ENCODE results near the gene SHB. TPM values are rescaled to one million over a fixed set of nuclear protein-coding genes. Genes with fewer than 3 reads are reported as not detected.

SHB gene
- total RNA-seq, 1 donor from 2014 or later = 0.61 TPM

DNA sequence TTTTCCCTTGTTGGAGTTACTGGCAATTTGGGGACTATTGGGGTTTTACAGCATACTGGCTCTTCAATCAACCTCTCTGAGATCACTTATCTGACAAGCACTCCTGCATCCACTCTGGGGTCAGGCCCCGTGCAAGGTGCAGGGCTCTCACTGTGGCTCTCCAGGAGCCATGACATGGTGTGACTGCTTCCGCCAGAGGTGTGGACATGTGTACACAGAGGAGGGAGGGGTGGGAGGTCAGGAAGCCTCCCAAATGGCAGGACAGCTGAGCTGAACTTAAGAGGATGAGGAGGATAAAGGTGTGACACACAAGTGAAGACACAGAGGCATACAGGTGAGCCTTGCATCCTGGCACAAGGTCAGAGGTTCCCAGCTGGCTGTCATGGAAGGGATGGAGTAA lies 24.3 kb downstream of the SHB start:
- intact Hi-C loops (cut with micrococcal nuclease) = no loop called here

DNA sequence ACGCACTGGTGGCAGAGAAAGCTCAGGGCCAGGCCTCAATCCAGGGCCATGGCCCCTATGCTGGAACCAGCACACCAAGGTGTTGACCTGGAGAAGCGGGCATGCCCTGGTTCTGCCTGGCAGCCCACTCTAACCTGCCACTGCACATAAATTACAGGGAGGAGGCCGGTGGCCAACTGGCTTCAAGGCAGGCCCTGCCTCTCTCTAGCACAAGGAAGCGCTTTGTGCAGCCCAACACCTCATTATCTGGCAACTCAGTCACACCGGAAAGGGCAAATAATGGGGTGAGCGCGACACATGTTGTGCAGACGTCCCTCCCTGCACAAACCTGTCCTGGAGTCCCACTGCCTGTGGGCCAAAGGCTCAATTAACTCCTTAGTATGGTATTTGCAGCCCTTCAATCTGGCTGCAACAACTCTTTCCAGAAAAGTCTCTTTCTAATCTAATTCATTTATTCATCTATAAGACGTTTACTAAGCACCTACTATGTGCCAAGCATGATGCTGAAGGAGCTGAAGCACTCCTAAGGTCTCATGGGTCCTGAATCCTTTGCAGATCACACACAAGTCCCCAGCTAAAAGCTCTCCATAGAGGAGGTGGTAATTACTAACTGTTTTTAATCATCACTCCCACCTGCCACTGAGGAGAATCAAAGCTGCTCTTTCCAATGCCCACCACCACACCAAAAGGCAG lies 24.9 kb downstream of the SHB start:
- intact Hi-C loops (cut with micrococcal nuclease) = no loop called here

DNA sequence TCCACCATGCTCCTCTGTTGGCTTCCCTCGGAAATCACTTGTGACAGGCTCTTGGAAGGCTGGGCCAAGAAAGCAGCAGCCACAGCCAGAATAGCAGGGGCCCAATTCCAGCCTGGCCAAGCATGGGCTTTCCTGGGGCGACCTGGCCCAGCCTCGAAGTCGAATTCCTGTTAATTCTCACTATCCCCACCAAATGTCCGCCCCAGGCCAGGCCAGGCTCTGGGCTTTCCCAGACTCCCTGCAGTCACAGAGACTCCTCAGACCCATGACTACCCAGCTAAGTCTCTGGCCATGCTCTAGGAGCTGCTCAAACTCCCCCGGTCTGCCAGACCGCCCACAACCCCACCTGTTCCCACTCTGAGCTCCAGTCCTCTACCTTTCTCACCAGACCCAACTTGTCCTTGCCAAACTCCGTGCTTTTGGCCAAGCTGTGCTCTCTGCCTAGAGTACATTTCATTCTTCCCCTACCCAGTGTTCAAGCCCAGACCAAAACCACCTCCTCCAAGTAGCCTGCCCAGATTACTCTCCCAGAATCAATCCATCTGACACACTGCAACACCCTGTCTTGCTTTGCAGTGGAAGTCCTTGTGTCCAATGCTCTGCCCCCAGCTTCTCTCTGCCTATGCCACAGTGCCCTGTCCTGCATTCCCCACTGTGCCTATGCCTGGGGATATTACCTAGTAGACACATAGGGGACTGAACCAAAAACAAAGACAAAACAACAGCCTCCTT lies 26.2 kb downstream of the SHB start:
- intact Hi-C loops (cut with micrococcal nuclease) = no loop called here

DNA sequence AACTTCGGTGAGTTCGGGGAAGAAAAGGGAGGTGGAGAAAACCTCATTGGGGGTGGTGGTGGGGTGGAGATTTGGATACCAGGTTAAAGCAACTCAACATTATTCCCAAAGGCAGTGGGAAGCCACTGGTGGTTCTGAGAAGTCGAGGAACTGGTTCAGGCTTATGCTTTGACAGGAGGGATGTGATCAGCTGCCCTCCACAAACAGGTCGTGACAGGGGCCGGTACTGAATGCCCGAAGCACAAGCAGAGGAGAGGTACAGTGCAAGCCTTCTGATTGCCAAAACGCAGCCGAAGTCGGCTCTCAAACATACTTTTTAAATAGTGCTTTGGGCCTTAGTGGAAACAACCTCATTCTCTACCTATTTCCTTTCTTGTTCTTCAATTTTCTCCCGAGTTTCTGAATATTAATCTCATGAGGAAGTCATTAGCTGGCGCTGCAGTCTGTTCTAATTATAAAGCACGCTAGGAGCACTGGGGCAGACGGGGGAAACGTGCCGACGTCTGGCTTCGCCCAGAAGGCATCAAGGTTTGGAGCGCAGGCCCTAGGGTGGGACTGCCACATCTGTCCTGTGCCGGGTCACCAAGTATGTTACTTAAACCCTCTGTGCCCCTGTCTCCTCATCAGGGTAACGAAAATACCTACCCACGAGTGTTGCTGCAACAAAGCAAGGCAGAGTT lies 27.3 kb downstream of the SHB start:
- intact Hi-C loops (cut with micrococcal nuclease) = no loop called here

DNA sequence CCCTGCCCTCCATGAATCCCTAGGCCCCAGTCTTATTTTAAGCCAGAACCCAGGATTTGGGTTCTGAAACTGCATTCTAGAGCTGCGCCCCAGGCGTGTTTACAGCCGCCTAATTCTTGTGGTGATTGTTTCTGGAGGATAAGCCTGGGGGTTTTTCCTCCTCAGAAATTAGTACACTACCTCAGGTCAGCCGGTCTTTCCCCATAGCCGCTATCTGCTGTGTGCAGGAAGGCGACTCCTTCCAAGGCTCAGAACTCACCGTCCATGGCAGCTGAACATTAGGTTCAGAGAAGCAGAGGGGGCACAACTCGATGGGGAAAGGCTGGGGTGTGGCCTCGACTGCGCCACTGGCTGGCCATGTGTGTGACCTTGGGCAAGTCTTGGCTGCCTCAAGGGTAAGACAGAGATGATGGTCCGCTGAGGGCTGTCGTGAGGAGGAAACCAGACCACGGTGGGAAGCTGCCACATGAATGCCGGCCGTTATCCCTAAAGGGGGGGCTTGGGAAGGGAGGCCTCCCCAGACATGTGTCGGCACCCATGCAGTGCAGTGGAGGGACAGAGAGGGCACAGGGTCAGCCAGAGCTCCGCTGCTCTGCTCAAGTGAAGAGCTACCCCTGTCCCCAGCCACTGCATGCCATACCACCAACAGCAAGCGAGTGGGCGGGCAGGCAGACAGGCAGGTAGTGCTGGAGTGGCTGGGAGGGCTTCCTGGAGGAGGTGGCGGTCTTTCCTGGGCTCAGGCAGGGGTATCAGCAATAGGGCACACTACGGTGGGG lies 28.9 kb downstream of the SHB start:
- intact Hi-C loops (cut with micrococcal nuclease) = no loop called here

DNA sequence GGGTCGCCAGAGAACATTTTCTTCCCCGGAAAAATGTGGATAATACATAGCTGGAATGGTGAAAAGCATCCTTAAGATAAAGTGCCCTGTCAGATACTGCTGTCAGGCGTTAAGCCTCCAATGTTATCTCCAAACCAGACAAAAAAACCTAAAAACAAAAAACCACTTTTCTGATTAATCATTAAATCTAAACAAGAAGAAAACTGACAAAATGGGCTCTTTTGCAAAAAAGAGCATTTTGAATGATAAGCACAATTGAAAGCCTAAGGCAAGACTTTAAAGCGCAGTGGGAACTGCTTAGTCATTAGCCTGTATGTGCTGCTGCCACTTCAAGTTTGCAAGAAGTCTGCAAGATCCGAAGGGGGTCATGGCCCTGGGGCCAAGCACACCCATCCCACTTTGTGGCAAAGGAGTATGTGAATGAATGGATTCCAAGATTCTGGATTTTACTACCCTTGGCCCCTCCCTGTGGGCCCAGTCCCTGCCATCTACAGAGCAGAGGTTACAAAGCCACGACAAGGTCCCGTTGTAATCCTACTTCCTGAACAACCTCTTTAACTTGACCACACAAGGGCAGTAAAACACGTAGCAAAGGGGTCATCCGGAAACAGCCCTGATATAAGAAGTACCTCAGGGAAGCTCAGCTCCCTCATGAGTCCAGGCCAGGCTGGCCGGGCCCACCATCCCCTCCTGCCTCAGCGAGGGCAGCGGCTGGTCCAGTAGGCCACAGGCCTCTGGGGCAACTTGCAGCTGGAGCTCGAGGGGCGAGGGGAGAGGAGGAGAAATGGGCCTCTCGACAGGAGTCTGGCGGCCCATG lies 29.7 kb downstream of the SHB start:
- intact Hi-C loops (cut with micrococcal nuclease) = no loop called here

DNA sequence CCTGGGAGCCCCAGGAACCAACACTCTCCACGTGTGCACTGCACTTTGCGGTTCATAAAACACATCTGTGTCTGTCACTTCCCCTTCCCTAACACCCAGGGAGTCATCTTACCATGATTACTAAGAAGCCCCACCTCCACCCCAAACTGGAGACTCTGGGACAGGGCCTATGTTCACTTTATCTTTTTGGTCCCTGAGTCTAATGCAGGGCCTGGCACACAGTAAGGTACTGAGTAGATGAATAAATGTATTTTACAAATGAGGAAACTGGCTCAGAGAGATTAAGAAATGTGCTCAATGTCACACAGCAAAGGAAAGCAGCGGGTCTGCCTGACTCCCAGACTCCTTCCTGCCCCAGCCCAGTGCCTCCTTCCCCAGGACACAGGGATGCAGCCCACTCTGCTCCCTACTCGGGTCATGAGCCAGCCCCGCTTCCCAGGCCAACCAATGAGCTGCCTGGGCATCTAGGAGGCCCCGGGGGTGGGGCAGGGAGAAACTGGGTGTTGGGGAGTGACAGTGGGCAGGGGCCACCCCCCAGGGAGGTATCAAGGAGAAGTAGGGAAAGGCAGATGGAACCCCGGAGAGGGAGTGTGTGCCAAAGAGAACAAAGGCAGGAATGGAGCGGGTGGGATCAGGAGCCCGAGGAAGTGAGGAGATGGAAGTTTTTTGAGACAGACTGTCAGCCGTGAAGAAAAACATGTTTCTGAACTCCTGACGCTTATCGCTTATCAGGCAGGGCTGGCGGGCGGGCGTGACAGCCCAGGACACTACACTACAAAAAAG lies 30.5 kb downstream of the SHB start:
- intact Hi-C loops (cut with micrococcal nuclease) = no loop called here

DNA sequence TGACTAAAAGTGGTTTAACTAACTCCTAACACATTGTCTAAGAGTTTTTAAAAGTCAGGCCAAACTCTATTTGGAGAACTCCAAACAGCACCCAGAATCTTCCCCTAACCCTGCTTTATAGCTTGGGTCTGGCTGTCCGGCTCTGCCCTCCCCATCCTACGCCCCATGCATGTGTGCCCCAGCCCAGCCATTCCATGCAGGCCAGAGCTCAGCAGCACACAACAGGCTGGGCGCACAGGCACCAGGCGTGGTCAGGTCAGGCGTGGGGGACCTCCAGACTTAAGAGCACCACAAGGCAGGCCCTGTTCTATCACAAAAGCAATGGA lies 31.1 kb downstream of the SHB start:
- intact Hi-C loops (cut with micrococcal nuclease) = no loop called here

DNA sequence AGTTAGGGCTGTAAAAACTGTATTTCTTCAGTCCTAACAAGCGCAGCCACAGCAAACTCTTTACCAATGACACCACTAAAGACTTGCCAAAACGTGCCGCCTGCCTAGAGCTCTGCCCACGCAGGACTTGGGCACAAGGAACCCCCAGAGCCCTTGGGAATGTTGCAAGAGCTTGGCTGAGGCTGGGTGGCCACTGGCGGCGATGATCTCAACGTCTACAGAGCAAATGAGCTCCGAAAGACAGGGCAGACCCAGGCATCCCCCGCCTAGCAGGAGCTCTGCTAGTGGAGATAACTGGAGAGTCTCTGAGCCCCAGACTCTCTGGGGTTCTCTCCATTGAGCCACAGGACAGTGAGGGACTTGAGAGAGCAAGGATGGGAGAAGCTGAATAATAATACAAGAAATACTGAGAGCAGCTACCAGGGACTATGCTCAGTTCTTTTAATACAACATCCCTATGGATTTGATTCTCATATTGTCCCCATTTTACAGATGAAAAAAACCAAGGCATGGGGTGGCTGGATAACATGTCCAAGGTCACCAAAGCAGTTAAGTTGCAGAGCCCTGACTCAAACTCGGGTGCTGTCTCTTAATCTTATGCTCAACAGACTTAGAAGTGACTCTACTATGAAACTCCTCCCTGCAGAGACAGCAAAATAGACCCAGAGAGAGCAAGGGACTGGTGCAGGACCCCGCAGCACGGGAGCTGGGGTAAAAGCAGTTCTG lies 32.5 kb downstream of the SHB start:
- intact Hi-C loops (cut with micrococcal nuclease) = no loop called here

DNA sequence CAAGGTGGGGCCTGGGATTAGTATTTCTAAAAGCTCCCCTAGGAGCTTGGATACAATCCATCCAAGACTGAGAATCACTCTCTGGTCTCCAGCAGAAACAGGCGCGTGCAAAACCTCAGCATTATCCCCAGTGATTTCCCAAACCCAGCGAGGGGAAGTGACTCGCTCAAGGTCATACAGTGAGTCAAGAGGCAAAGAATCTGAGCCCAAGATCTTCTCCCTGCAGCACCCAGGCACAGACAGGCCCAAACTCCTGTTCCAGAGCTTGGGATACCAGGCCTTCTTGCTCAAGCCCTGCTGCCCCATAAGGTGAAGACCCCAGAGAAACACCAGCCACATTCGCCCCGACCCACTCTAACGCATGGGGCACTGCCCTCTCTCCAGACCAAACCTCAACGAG lies 33.2 kb downstream of the SHB start:
- intact Hi-C loops (cut with micrococcal nuclease) = no loop called here

DNA sequence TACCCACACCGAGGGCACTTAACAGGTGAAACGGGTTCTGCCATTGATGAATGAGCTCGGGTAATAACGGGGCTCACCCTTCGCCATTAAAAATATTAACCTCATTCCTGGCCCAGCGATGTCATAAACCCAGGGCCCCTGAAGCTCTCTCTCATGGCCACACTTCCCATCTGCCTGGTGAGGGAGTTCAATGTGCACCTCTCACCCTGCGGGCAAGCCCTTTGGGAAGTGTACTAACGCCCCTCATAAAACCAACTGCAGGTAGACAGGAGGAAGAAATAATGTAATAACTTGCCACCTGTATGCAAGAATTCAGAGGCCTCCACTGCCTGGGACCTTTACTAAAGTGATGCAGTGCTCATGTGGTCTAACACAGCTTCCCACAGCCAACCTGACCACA lies 35.1 kb downstream of the SHB start:
- intact Hi-C loops (cut with micrococcal nuclease) = no loop called here

DNA sequence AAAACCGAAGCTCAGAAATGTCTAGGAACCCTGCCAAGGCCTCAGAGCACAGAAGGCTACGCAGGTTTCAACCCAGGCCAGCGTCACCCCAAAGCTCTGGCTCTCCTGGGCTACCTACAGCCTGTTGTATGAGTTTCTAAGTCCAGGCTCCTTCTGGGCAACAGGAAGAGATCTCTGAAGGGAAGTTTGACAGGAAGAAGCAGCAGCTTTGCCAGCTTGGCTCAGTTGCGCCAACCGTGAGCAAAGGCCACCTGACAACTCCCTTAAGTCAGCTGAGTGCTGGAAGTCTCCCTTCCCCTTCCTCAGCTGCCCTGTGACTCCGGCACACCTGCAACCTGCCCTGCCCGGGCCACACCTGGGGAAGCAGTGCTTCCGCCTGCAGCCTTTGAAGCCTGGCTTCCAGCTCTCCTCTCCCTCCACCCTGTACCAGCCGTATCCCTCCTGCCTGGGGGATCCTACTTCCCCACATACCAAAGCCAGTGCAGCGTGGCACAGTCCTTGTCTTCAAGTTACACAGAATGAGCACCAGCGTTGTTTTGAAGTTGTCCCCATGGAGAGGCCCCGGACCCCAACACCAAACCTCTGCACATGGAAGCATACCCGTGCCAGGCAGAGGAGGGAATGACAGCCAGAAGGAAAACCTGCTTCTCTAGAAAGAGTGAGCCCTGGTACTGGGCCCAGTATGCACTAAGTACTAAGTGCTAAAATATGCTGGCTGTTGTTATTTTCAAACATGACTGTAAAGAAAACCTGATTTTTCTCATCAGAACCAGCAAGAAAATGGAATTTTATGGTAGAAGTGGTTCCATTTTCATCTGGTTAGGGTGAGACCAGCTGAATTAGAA lies 36.5 kb downstream of the SHB start:
- intact Hi-C loops (cut with micrococcal nuclease) = no loop called here

DNA sequence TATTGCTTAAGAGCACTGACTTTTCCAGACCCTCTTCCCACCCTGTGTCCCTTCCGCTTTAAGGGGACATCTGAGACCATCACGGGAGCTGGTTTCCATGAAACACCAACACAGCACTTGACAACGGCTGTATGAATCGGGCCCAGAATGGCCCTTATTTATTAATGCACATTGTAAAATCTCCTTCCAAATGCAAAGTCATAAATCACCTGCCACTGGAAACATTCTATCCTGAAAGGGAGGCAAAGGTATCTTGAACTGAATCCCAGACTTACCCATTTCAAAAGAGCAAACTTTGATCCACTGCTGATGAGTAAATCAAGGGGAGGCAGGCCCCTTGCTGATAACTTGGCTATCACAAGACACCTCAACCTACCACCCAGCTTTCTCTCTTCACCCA lies 37.4 kb downstream of the SHB start:
- intact Hi-C loops (cut with micrococcal nuclease) = no loop called here

DNA sequence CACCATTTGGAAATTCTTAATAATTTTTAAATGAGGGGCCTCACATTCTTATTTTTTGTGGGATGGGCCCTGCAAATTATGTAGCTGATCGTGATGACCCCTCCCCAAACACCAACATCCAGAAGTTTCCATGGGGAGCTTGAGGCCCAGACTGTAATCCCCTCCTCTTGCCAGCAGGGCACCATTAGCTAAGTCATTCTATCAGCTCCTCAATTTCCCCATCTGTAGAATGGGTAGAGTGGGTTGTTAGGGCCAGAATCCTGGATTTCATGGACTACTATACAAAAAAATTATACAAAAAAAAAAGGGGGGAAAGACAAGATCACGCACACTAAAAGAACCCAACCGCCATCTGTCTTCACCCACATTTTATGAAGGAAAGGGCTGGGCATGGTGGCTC lies 38.4 kb downstream of the SHB start:
- intact Hi-C loops (cut with micrococcal nuclease) = no loop called here

DNA sequence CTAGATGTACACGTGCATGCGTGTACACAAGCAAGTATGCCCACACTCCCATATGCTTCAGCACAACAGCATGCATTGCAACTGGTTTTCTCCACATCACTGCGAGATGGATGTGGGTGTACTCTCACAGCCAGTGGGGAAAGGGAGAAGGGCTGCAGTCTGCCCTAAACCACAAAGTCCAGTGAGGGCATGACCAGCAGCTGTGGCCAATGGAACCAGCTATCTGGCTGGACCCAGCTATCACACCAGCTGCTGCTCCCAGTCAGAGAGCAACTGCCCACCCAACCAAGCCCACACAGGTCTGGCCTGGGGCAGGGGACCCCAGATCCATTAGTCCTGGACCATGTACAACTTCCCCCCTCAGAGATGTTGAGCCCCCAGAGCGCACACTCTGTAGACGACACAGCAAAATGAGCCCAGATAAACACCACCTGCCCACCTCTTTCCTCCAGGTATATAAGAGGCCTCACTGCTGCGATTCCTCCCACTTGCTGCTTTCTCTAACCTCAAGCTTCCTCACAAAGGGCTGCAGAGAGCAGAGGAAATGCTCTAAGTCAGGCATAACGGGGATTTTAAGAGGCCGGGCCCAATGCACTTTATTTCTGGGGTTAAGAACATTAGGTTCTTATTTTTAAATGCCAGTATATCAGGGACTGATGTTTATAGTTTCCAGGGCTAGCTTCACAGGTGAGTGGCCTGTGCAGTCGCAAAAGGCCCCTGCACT lies 39.0 kb downstream of the SHB start:
- intact Hi-C loops (cut with micrococcal nuclease) = no loop called here

DNA sequence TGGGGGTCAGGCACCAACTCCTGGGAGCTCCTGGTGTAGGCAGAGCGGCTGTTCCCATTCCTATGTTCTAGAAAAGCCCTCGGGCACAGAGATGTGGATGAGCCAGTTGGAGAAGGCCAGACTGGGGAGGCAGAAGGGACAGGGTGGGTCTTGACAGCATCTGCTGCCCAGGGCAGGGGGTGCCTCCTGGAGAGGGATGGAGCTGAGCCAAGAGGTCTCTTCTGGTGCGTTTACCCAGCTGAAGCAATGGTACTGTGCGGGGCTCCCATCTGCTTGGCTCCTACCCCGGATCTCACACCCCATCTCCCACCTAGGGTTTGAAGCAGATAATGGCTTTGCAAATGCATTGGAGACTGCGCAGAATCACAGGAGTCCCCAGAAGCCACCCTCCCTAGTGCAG lies 41.3 kb downstream of the SHB start:
- intact Hi-C loops (cut with micrococcal nuclease) = no loop called here

DNA sequence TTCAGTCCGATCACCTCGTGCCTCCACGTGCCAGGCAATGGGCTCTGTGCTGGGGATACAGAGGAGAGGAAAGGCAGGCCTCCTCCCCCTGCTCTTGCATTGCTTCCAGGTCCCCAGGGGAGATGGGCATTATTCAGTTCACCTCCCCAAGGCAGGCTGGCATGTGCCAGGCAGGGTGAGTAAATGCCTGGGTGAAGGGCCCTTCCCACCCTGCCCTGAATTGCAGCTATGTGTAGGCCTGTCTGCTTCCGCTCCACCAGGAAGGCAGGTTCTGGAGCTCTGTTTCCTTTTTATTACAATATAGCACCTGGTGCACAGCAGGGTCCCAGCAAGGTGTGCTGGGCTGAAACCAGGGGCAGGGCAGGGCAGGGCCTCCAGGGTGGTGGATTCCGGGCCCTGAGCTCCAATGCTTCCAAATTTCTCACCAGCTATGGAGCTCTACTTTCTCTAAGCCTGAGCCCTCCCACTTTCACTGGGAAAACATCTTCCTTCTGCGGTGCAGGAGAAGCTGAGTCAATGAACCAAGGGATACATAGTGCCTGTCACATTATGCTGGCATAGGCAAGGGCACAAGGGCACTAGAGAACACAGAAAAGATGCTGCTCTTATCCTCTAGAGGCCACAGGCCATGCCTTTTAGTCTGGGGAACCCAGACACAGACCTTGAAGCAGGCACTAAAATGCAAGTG lies 42.0 kb downstream of the SHB start:
- intact Hi-C loops (cut with micrococcal nuclease) = no loop called here
